Measurements from ENCODE around the gene P3H2.
A peak's percentile ranks its signal among the peaks of the same experiment; 100 is the strongest.
"Not testable (repeated sequence)": the region's sequence is repeated elsewhere in the genome, so short reads cannot be mapped to it uniquely, and the experiment has no call there.

The P3H2 gene

GRCh38 chr3:190084983-190085382, 35.7 kb downstream of the P3H2 start:
- no peak for DNase-seq

GRCh38 chr3:190083635-190084034, 37.1 kb downstream of the P3H2 start:
- DNase-seq: no peak

- no peak for DNase-seq
These were observed 39.3 kb downstream of the P3H2 start for GRCh38 chr3:190081389-190081788.

- DNase-seq: not testable (repeated sequence)
These were observed 41.5 kb downstream of the P3H2 start for GRCh38 chr3:190079173-190079572.

GRCh38 chr3:190077395-190078045, 43.2 kb downstream of the P3H2 start:
- no peak for DNase-seq

GRCh38 chr3:190076601-190077394, 43.9 kb downstream of the P3H2 start:
- peak; percentile 43 for DNase-seq

- no peak for DNase-seq
These were observed 44.6 kb downstream of the P3H2 start for GRCh38 chr3:190076136-190076535.

- no peak for DNase-seq
These were observed 45.9 kb downstream of the P3H2 start for GRCh38 chr3:190074817-190075216.

- DNase-seq: no peak
These were observed 47.3 kb downstream of the P3H2 start for GRCh38 chr3:190073264-190074008.

GRCh38 chr3:190072856-190073255, 47.8 kb downstream of the P3H2 start:
- no peak for DNase-seq

GRCh38 chr3:190071921-190072320, 48.8 kb downstream of the P3H2 start:
- not testable (repeated sequence) for DNase-seq

- DNase-seq: no peak
These were observed 49.9 kb downstream of the P3H2 start for GRCh38 chr3:190070622-190071347.

- no peak for DNase-seq
These were observed 55.5 kb downstream of the P3H2 start for GRCh38 chr3:190065204-190065603.

GRCh38 chr3:190064659-190065058, 56.0 kb downstream of the P3H2 start:
- no peak for DNase-seq

- no peak for DNase-seq
These were observed 56.6 kb downstream of the P3H2 start for GRCh38 chr3:190064112-190064511.

- no peak for DNase-seq
These were observed 57.2 kb downstream of the P3H2 start for GRCh38 chr3:190063490-190063889.

- DNase-seq: no peak
These were observed 60.4 kb downstream of the P3H2 start for GRCh38 chr3:190060192-190060775.

GRCh38 chr3:190059242-190059590, 61.5 kb downstream of the P3H2 start:
- DNase-seq: no peak

- no peak for DNase-seq
These were observed 62.0 kb downstream of the P3H2 start for GRCh38 chr3:190058521-190059241.

- DNase-seq: no peak
These were observed 64.0 kb downstream of the P3H2 start for GRCh38 chr3:190056742-190057141.

- no peak for DNase-seq
These were observed 64.9 kb downstream of the P3H2 start for GRCh38 chr3:190055773-190056172.
